SH-SY5Y (cell line): ENCODE data around the gene SLC43A1.

ENCODE experiments used
- GATA2 ChIP-seq: IDR thresholded peaks from 2 replicates; pipeline ENCODE4 v1.6.1; 2011; ENCODE audit warnings: mild to moderate bottlenecking, low read depth, low read length
- GATA3 ChIP-seq: IDR thresholded peaks from 2 replicates; pipeline ENCODE4 v1.6.1; 2011; ENCODE audit warnings: low read depth, mild to moderate bottlenecking, low read length, moderate library complexity

GRCh38 chr11:57549983-57550382 lies 34.5 kb upstream of the SLC43A1 start:
- no peak for TF ChIP-seq GATA3
- no peak for TF ChIP-seq GATA2
